PFSK-1 (cell line): ENCODE data around the gene TMEM200A.

ENCODE experiments used
- FOXP2 ChIP-seq: optimal IDR thresholded peaks from 2 replicates; pipeline ENCODE3; 2011; ENCODE audit warnings: borderline replicate concordance, control low read depth, inconsistent platforms; ENCODE audit not compliant: insufficient read depth; ENCODE audit errors: extremely low read length, extremely low read depth
- POLR2AphosphoS5 ChIP-seq: IDR thresholded peaks from 2 replicates; pipeline ENCODE4 v1.6.1; 2012; ENCODE audit warnings: low read depth, mild to moderate bottlenecking, control low read depth, low read length, moderate library complexity
- REST ChIP-seq, 2 experiments: IDR thresholded peaks; 2 replicates each; pipeline versions ENCODE4 v1.6.1 to v1.8.0; 2011 to 2012; ENCODE audit warnings: low read depth in 2 of 2, low read length in 2 of 2, control low read depth in 1 of 2, inconsistent platforms in 1 of 2, mild to moderate bottlenecking in 1 of 2, moderate library complexity in 1 of 2; ENCODE audit not compliant: insufficient read depth in 1 of 2
- SIN3A ChIP-seq: IDR thresholded peaks from 2 replicates; pipeline ENCODE4 v1.6.1; 2012; ENCODE audit warnings: mild to moderate bottlenecking, low read length, moderate library complexity, borderline replicate concordance; ENCODE audit not compliant: insufficient read depth
- TAF1 ChIP-seq: IDR thresholded peaks from 2 replicates; pipeline ENCODE4 v1.6.1; 2012; ENCODE audit warnings: low read length, control low read depth, borderline replicate concordance; ENCODE audit not compliant: insufficient read depth

Gene TMEM200A

GRCh38 chr6:130467146-130468050 lies 101.6 kb downstream of the TMEM200A start:
- TF ChIP-seq FOXP2, result no peak

DNA sequence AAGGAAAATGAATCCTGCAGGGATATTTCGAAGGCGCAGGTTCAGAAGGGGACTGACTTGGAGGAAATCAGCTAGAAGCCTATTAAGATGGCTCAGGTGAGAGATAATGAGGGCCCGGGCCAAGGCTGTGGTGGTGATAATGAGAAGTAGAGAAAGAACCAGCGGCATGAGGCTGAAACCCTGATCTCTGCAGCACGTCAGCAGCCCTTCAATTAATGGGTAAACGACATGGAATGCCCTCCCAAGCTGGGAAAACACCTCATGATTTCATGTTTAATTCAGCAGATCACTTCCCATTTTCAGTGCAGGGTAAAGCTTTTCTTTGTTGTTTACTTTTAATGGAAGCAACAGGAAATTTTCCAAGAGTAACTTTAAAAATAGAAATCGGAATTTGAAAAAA lies 104.9 kb downstream of the TMEM200A start:
- TF ChIP-seq REST (IDR thresholded peaks at IDR 0.05; ENCODE audit: insufficient read depth in 1 of 2, low read depth in 2 of 2, low read length in 2 of 2) (no peak), FOXP2 (no peak), SIN3A (no peak), TAF1 (no peak), POLR2AphosphoS5 (no peak)

DNA sequence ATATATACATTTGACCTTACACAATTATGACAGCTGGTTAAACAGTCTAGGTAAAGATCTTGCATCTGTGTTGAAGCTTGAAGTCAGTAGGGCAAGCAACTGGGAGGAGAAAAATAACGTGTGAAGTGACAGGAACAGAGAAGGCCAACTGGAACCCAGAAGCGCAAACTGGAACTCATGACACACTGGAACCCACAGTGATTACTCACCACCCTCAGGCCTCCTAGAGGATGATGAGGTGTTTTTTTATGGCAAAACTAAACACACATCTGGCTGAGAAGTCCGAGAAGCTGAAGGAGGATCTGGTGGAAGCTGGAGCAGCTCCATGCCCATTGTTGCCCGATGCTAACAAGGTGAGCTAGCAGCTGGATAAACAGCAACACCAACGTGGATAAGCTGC lies 108.1 kb downstream of the TMEM200A start:
- no peak for TF ChIP-seq SIN3A
- no peak for TF ChIP-seq TAF1
- TF ChIP-seq REST (IDR thresholded peaks at IDR 0.05; ENCODE audit: insufficient read depth in 1 of 2, low read depth in 2 of 2, low read length in 2 of 2), result no peak
- TF ChIP-seq FOXP2, result no peak
- TF ChIP-seq POLR2AphosphoS5, result no peak

- TF ChIP-seq FOXP2 (no peak), REST (IDR thresholded peaks at IDR 0.05; ENCODE audit: insufficient read depth in 1 of 2, low read depth in 2 of 2, low read length in 2 of 2) (no peak), SIN3A (no peak), TAF1 (no peak), POLR2AphosphoS5 (no peak)
Observed at GRCh38 chr6:130482645-130483390, 117.0 kb downstream of the TMEM200A start.

- no peak for TF ChIP-seq SIN3A
Observed at GRCh38 chr6:130485870-130486269, 120.1 kb downstream of the TMEM200A start.

GRCh38 chr6:130486417-130486816 lies 120.6 kb downstream of the TMEM200A start:
- no peak for TF ChIP-seq REST (IDR thresholded peaks at IDR 0.05; ENCODE audit: insufficient read depth in 1 of 2, low read depth in 2 of 2, low read length in 2 of 2)
- no peak for TF ChIP-seq SIN3A
